OCI-LY7 (cell line): ENCODE results near the gene CAND1. TPM values are rescaled to one million over a fixed set of nuclear protein-coding genes. Genes with fewer than 3 reads are reported as not detected.

Experiments used
- BruUV-seq: library from RNA; stranded (reverse); fragments of 400-500 nt; replicated peaks from 2 replicates; lab custom pipeline; 2021; lab: Mats Ljungman, UMichigan
- CTCF ChIA-PET: fragments of 300-600 bp; sonication (Branson Sonifier 250); formaldehyde crosslinking; loops from one replicate; lab custom pipeline; 2022; ENCODE audit warnings: antibody characterized with exemption; ENCODE audit not compliant: unreplicated experiment; lab: Charles Lee
- POLR2A ChIA-PET: fragments of 300-600 bp; sonication (Branson Sonifier 250); formaldehyde crosslinking; loops from one replicate; lab custom pipeline; 2022; ENCODE audit warnings: antibody characterized with exemption; lab: Charles Lee
- DNase-seq: peaks from one replicate; pipeline ENCODE4 v3.0.0-alpha.2; 2015; ENCODE audit warnings: low spot score
- H2AFZ ChIP-seq: fragments of 200-600 bp; sonication (generic), shearing (Covaris generic); 2 replicates; pipeline ENCODE4 v1.6.1; 2014; ENCODE audit warnings: mild to moderate bottlenecking, antibody characterized with exemption, low read length, moderate library complexity
- H3K27ac ChIP-seq: fragments of 200-600 bp; sonication (generic); 2 replicates; pipeline ENCODE4 v1.5.1; 2014; ENCODE audit warnings: mixed run types, low read depth, mild to moderate bottlenecking, moderate library complexity, low read length, inconsistent platforms; ENCODE audit not compliant: poor library complexity, severe bottlenecking
- H3K36me3 ChIP-seq: fragments of 200-600 bp; sonication (generic); 2 replicates; pipeline ENCODE4 v1.6.1; 2014; ENCODE audit warnings: mild to moderate bottlenecking, antibody characterized with exemption, low read length, moderate library complexity, mixed read lengths; ENCODE audit not compliant: insufficient read depth
- H3K4me1 ChIP-seq: fragments of 200-600 bp; sonication (generic); 2 replicates; pipeline ENCODE4 v1.5.1; 2014; ENCODE audit warnings: mild to moderate bottlenecking, low read length; ENCODE audit not compliant: insufficient read depth, poor library complexity, severe bottlenecking
- H3K4me2 ChIP-seq: fragments of 200-600 bp; sonication (generic); 2 replicates; pipeline ENCODE4 v1.6.1; 2014; ENCODE audit warnings: mild to moderate bottlenecking, low read length
- H3K4me3 ChIP-seq: fragments of 200-600 bp; sonication (generic); 2 replicates; pipeline ENCODE4 v1.5.1; 2014; ENCODE audit warnings: mild to moderate bottlenecking, low read depth, low read length; ENCODE audit not compliant: poor library complexity, severe bottlenecking
- H3K79me2 ChIP-seq: fragments of 200-600 bp; sonication (generic); 2 replicates; pipeline ENCODE4 v1.6.1; 2016; ENCODE audit warnings: low read depth, mild to moderate bottlenecking, low read length, moderate library complexity, mixed read lengths; ENCODE audit not compliant: insufficient read depth
- H3K9me2 ChIP-seq: fragments of 200-600 bp; sonication (generic); 2 replicates; pipeline ENCODE4 v1.6.1; 2016; ENCODE audit warnings: mild to moderate bottlenecking, low read length, mixed read lengths; ENCODE audit not compliant: insufficient read depth
- H3K9me3 ChIP-seq: fragments of 200-600 bp; sonication (generic); 2 replicates; pipeline ENCODE4 v1.6.1; 2014; ENCODE audit warnings: mild to moderate bottlenecking, mixed run types, low read length, mixed read lengths
- H4K20me1 ChIP-seq: fragments of 200-600 bp; sonication (generic); 2 replicates; pipeline ENCODE4 v1.6.1; 2014; ENCODE audit warnings: mild to moderate bottlenecking, antibody characterized with exemption, low read length, moderate library complexity, mixed read lengths; ENCODE audit not compliant: insufficient read depth
- EZH2phosphoT487 ChIP-seq: fragments of 200-600 bp; sonication (generic); IDR thresholded peaks from 2 replicates; pipeline ENCODE4 v1.6.1; 2018; ENCODE audit warnings: low read depth, borderline replicate concordance, mild to moderate bottlenecking, mixed run types, antibody characterized with exemption, low read length, moderate library complexity, mixed read lengths
- intact Hi-C: fragments of 100-400 bp; cut with micrococcal nuclease; formaldehyde crosslinking; loops from one replicate; pipeline ENCODE4 v1.10.0; 2022; ENCODE audit not compliant: unreplicated experiment
- total RNA-seq, 2 experiments: library from RNA; depleted of rRNA in 1 of 2; stranded (reverse); fragments of >200 nt in 1 of 2; shearing (Covaris generic) in 1 of 2; gene quantifications; 2 replicates each; pipeline ENCODE4 v1.2.3, GENCODE V29; 2014 to 2022
- TF ChIP-seq, protein P1 (sequence below): fragments of 200-600 bp; sonication (generic); conservative IDR thresholded peaks from 2 replicates; pipeline ENCODE4 v1.5.1; 2014; ENCODE audit warnings: mild to moderate bottlenecking, antibody characterized with exemption, low read length, moderate library complexity, mixed read lengths

Gene CAND1
- total RNA-seq, 2 experiments from 2014 or later = 109 to 207 TPM

DNA sequence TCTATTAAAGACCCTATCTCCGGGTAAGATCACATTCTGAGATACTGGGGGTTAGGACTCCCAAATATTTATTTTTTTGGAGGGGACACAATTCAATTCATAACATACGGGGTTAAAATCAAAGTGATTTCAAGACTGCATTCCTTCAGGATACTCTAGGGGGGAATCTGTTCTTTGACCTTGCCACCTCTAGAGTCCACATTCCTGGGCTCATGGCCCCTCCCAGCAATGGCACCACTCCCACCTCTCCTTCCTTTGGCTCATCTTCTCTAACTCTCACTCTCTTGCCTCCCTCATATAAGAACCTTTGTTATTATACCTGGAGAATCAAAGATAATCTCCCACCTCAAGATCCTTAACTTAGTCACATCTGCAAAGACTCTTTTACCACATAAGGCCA, 79.5 kb downstream of the CAND1 start:
- CTCF ChIA-PET = no interaction called here
- no peak for TF ChIP-seq EZH2phosphoT487
- TF ChIP-seq, protein P1, sequence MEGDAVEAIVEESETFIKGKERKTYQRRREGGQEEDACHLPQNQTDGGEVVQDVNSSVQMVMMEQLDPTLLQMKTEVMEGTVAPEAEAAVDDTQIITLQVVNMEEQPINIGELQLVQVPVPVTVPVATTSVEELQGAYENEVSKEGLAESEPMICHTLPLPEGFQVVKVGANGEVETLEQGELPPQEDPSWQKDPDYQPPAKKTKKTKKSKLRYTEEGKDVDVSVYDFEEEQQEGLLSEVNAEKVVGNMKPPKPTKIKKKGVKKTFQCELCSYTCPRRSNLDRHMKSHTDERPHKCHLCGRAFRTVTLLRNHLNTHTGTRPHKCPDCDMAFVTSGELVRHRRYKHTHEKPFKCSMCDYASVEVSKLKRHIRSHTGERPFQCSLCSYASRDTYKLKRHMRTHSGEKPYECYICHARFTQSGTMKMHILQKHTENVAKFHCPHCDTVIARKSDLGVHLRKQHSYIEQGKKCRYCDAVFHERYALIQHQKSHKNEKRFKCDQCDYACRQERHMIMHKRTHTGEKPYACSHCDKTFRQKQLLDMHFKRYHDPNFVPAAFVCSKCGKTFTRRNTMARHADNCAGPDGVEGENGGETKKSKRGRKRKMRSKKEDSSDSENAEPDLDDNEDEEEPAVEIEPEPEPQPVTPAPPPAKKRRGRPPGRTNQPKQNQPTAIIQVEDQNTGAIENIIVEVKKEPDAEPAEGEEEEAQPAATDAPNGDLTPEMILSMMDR = no peak
- POLR2A ChIA-PET = no interaction called here
- Histone ChIP-seq H3K27ac (no peak overlapping the region), H3K4me1 (no peaks in the 10 kb centered on the region), H4K20me1 (no peaks in the 10 kb centered on the region), H3K9me3 (no peaks in the 10 kb centered on the region), H3K36me3 (no peaks in the 10 kb centered on the region), H3K4me3 (no peak overlapping the region), H3K79me2 (no peaks in the 10 kb centered on the region), H2AFZ (no peak overlapping the region), H3K9me2 (no peaks in the 10 kb centered on the region), H3K4me2 (no peak overlapping the region)
- intact Hi-C loops = no loop called here
- no TSS peak for BruUV-seq
- no peak for DNase-seq

DNA sequence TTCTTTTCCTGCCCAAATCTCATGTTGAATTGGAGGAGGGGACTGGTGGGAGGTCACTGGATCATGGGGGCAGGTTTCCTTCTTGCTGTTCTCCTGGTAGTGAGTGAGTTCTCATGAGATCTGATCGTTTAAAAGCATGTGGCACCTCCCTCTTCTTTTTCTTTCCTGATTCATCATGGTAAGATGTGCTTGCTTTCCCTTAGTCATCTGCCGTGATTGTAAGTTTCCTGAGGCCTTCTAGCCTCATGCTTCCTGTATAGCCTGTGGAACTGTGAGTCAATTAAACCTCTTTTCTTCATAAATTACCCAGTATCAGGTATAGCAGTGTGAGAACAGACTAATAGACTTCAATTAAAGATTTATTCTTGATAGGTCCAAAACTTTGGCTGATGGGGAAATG, 83.5 kb downstream of the CAND1 start:
- intact Hi-C loops = loop anchor here (10.0 kb wide), 2 partner anchors 682 to 872 kb away; partner anchors contain the start of gene IL26
- H3K4me1 ChIP-seq = no peaks in the 10 kb centered on the region
- H3K79me2 ChIP-seq = no peaks in the 10 kb centered on the region
- no peak overlapping the region for H2AFZ ChIP-seq
- DNase-seq = no peak
- no peak overlapping the region for H3K4me2 ChIP-seq
- ChIA-PET POLR2A (interaction anchor here (0.7 to 1.0 kb wide), 3 partner anchors 12 to 92 kb away, joined by 3 read pairs; no protein-coding TSS in a partner anchor), CTCF (no interaction called here)
- TF ChIP-seq EZH2phosphoT487 = no peak
- TF ChIP-seq, protein P1 = no peak
- no peak overlapping the region for H3K4me3 ChIP-seq
- no peaks in the 10 kb centered on the region for H3K36me3 ChIP-seq
- H3K9me2 ChIP-seq = no peaks in the 10 kb centered on the region
- BruUV-seq = no TSS peak
- H3K27ac ChIP-seq = no peak overlapping the region
- no peaks in the 10 kb centered on the region for H4K20me1 ChIP-seq
- H3K9me3 ChIP-seq = no peaks in the 10 kb centered on the region

DNA sequence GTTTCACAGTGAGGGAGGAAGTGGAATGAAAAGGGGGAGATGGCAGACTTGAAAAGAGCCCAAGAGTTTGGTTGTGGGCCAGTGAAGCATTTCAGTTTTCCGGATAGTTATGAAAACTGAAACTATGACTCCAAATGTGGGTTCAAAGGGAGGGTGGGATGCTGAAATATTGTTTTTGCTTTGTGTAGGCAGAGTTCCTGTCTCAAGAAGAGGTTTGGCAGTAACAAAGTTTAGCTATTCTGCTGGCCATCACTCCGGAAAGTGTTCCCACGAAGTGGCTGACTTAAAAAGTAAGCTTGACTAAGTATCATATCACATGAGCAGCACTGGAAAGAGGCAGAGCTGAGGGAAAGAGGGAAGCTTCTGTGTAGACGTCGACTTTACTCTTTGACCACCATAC, 85.2 kb downstream of the CAND1 start:
- no peaks in the 10 kb centered on the region for H4K20me1 ChIP-seq
- H3K9me2 ChIP-seq = no peaks in the 10 kb centered on the region
- no peaks in the 10 kb centered on the region for H3K79me2 ChIP-seq
- H3K36me3 ChIP-seq = no peaks in the 10 kb centered on the region
- no peak overlapping the region for H2AFZ ChIP-seq
- H3K4me1 ChIP-seq = no peaks in the 10 kb centered on the region
- H3K9me3 ChIP-seq = no peaks in the 10 kb centered on the region
- no TSS peak for BruUV-seq
- CTCF ChIA-PET = no interaction called here
- POLR2A ChIA-PET = interaction anchor here (1.2 to 1.4 kb wide), 2 partner anchors 17 to 554 kb away, joined by 3 to 7 read pairs; no protein-coding TSS in a partner anchor
- intact Hi-C loops = loop anchor here (2.0 to 10.0 kb wide), 3 partner anchors 588 to 870 kb away; partner anchors contain the start of gene IL26
- TF ChIP-seq EZH2phosphoT487 = no peak
- TF ChIP-seq, protein P1 = no peak
- DNase-seq = no peak
- H3K27ac ChIP-seq = no peak overlapping the region
- H3K4me2 ChIP-seq = no peak overlapping the region
- no peak overlapping the region for H3K4me3 ChIP-seq
